CD4-positive, alpha-beta T cell (primary cell): ENCODE data around the gene EPHA5. TPM values are rescaled to one million over a fixed set of nuclear protein-coding genes. Genes with fewer than 3 reads are reported as not detected.

Experiments used
- ATAC-seq: fragments of 200-7000 bp; cut with Tn5 transposase; one replicate; pipeline ENCODE4 v1.10.0; 2022; ENCODE audit warnings: mild to moderate bottlenecking; ENCODE audit not compliant: poor library complexity
- CTCF ChIA-PET: fragments of 350-600 bp; sonication (Branson Sonifier 250); formaldehyde crosslinking; loops from one replicate; lab custom pipeline; 2021; ENCODE audit warnings: antibody characterized with exemption, inconsistent platforms; lab: Charles Lee
- POLR2A ChIA-PET: fragments of 350-600 bp; sonication (Branson Sonifier 250); formaldehyde crosslinking; loops from one replicate; lab custom pipeline; 2021; ENCODE audit warnings: antibody characterized with exemption, inconsistent platforms; lab: Charles Lee
- DNase-seq, 14 experiments: peaks; one replicate each; pipeline ENCODE4 v3.0.0-alpha.2; 2013 to 2020; ENCODE audit warnings: mixed read lengths in 2 of 14
- H3K27ac ChIP-seq, 2 donors: one replicate each; pipeline versions ENCODE4 v1.5.1 to v1.7.0; 2013; ENCODE audit warnings: low read length in 2 of 2, low read depth in 1 of 2, mild to moderate bottlenecking in 1 of 2
- H3K27me3 ChIP-seq, 2 experiments: 1 replicate in 1 of 2; 2 replicates in 1 of 2; pipeline versions ENCODE4 v1.6.1 to v1.7.0; 2013; ENCODE audit warnings: low read length in 2 of 2, control low read depth in 1 of 2, mild to moderate bottlenecking in 1 of 2, moderate library complexity in 1 of 2; ENCODE audit not compliant: insufficient read depth in 2 of 2, control insufficient read depth in 1 of 2
- H3K36me3 ChIP-seq: one replicate; pipeline ENCODE4 v1.6.1; 2013; ENCODE audit warnings: low read length, control low read depth; ENCODE audit not compliant: insufficient read depth
- H3K4me1 ChIP-seq: one replicate; pipeline ENCODE4 v1.6.1; 2013; ENCODE audit warnings: low read length, control low read depth; ENCODE audit not compliant: insufficient read depth
- H3K4me3 ChIP-seq: one replicate; pipeline ENCODE4 v1.5.1; 2013; ENCODE audit warnings: mild to moderate bottlenecking, low read length, moderate library complexity
- H3K9me3 ChIP-seq, 2 experiments: 1 replicate in 1 of 2; 2 replicates in 1 of 2; pipeline versions ENCODE4 v1.6.1 to v1.7.0; 2013; ENCODE audit warnings: low read length in 2 of 2, mild to moderate bottlenecking in 2 of 2, control low read depth in 1 of 2, moderate library complexity in 1 of 2; ENCODE audit not compliant: control insufficient read depth in 1 of 2, insufficient read depth in 1 of 2
- H3K27ac Mint-ChIP-seq: one replicate; pipeline ENCODE4 v1.8.0; 2020; ENCODE audit warnings: mixed read lengths
- H3K27me3 Mint-ChIP-seq: one replicate; pipeline ENCODE4 v1.8.0; 2021; ENCODE audit warnings: mixed read lengths
- H3K36me3 Mint-ChIP-seq: one replicate; pipeline ENCODE4 v1.8.0; 2021; ENCODE audit warnings: low read depth, mixed read lengths
- H3K4me1 Mint-ChIP-seq: one replicate; pipeline ENCODE4 v1.8.0; 2021; ENCODE audit warnings: low read depth, mixed read lengths
- H3K4me3 Mint-ChIP-seq: one replicate; pipeline ENCODE4 v1.8.0; 2020; ENCODE audit warnings: mild to moderate bottlenecking, mixed read lengths
- H3K9me3 Mint-ChIP-seq: one replicate; pipeline ENCODE4 v1.8.0; 2020; ENCODE audit warnings: mixed read lengths
- CTCF ChIP-seq: fragments of 200-600 bp; IDR thresholded peaks from one replicate; pipeline ENCODE4 v1.8.0; 2022; ENCODE audit warnings: antibody characterized with exemption, mild to moderate bottlenecking
- intact Hi-C, 2 experiments: fragments of 100-400 bp; cut with DNase I in 1 of 2; cut with micrococcal nuclease in 1 of 2; formaldehyde crosslinking; loops; one replicate each; pipeline versions ENCODE4 v1.15.1 to v1.9.0; 2023 to 2025; cut with DNase I, micrococcal nuclease
- total RNA-seq, 174 experiments: library from RNA in 2 of 174; stranded (reverse) in 2 of 174; gene quantifications; one replicate each; pipeline ENCODE4 v1.2.3 and lab custom pipeline; 2021 to 2026

The EPHA5 gene
- total RNA-seq, 2 experiments from 2014 or later, result not detected

DNA sequence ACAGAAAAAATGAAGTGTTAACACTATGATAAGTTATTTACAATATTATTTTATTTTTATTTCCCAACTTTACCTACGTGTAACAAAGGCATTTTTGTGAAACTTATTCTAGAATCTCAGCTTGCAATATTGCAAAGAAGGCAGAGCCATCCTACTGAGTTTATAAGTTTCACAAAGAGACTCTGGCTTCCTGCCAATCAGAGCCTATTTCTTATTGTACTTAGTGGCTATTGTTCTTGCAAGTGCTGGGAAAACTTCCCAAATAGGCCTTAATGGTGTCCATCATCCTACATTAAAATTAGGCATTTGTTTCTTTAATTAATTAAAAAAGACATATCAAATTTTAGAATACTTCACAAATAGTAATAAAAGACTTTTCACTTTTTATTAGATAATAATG lies 233.2 kb downstream of the EPHA5 start:
- intact Hi-C loops, result no loop called here
- Mint-ChIP-seq H3K27ac (no peak overlapping the region), H3K9me3 (peaks cover 3% of the 10 kb centered on the region), H3K4me1 (no peaks in the 10 kb centered on the region), H3K36me3 (no peaks in the 10 kb centered on the region), H3K27me3 (no peaks in the 10 kb centered on the region), H3K4me3 (no peak overlapping the region)
- no peaks in the 10 kb centered on the region for H3K27me3 ChIP-seq
- no peaks in the 10 kb centered on the region for H3K4me1 ChIP-seq
- TF ChIP-seq CTCF, result no peak
- H3K4me3 ChIP-seq, result no peak overlapping the region
- CTCF ChIA-PET, result no interaction called here
- H3K9me3 ChIP-seq, result peaks cover 0 to 5% of the 10 kb centered on the region in 2 experiments
- no peak for ATAC-seq
- POLR2A ChIA-PET, result no interaction called here
- no peak for DNase-seq
- no peaks in the 10 kb centered on the region for H3K36me3 ChIP-seq
- H3K27ac ChIP-seq, result no peak overlapping the region

DNA sequence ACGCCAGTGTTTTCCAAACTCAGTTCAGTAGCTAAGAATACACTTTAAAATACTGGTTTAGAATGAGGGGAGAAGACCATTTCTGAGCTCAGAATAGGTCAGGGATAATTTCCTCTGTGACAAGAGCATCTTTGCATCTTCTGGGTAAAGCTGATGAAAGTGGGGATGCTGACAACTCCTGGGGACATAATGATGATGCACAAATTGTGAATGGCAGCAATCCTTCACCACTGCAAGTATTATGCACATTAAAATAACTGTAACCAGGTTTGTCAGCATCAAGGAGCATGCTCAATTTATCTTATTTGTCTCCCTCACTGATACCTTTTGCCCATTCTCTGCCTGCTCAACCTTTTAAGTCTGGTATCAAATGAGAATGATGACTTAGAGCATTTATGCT lies 248.2 kb downstream of the EPHA5 start:
- Histone ChIP-seq H3K9me3 (peaks cover 0 to 6% of the 10 kb centered on the region in 2 experiments), H3K27ac (no peak overlapping the region), H3K36me3 (no peaks in the 10 kb centered on the region), H3K27me3 (no peaks in the 10 kb centered on the region), H3K4me3 (no peak overlapping the region), H3K4me1 (no peaks in the 10 kb centered on the region)
- no peaks in the 10 kb centered on the region for H3K4me1 Mint-ChIP-seq
- ATAC-seq (no peak), DNase-seq (no peak)
- intact Hi-C loops, result no loop called here
- TF ChIP-seq CTCF, result no peak
- no peaks in the 10 kb centered on the region for H3K36me3 Mint-ChIP-seq
- POLR2A ChIA-PET, result no interaction called here
- CTCF ChIA-PET, result no interaction called here
- H3K9me3 Mint-ChIP-seq, result no peaks in the 10 kb centered on the region
- H3K4me3 Mint-ChIP-seq, result no peak overlapping the region
- H3K27me3 Mint-ChIP-seq, result no peaks in the 10 kb centered on the region
- H3K27ac Mint-ChIP-seq, result no peak overlapping the region

- no peaks in the 10 kb centered on the region for H3K4me1 ChIP-seq
- ChIA-PET POLR2A (no interaction called here), CTCF (no interaction called here)
- no peaks in the 10 kb centered on the region for H3K4me1 Mint-ChIP-seq
- no peak overlapping the region for H3K4me3 Mint-ChIP-seq
- no peaks in the 10 kb centered on the region for H3K36me3 ChIP-seq
- ATAC-seq (no peak), DNase-seq (no peak)
- H3K27ac Mint-ChIP-seq, result no peak overlapping the region
- no peak overlapping the region for H3K27ac ChIP-seq
- no peak for TF ChIP-seq CTCF
- no peaks in the 10 kb centered on the region for H3K27me3 Mint-ChIP-seq
- no peaks in the 10 kb centered on the region for H3K27me3 ChIP-seq
- no peaks in the 10 kb centered on the region for H3K9me3 Mint-ChIP-seq
- H3K4me3 ChIP-seq, result no peak overlapping the region
- H3K36me3 Mint-ChIP-seq, result no peaks in the 10 kb centered on the region
- intact Hi-C loops, result no loop called here
- peaks cover 4 to 6% of the 10 kb centered on the region in 2 experiments for H3K9me3 ChIP-seq
These were observed 250.3 kb downstream of the EPHA5 start for GRCh38 chr4:65420036-65420435.
